A549 (cell line): ENCODE measurements around the gene PHOX2A. TPM values are rescaled to one million over a fixed set of nuclear protein-coding genes. Genes with fewer than 3 reads are reported as not detected.

Experiments used
- ATAC-seq, 2 experiments: fragments of 200-7000 bp in 1 of 2; fragments of >200 bp in 1 of 2; cut with Nextera tagmentation in 1 of 2; cut with Tn5 transposase in 1 of 2; 3 replicates each; pipeline versions ENCODE4 v1.8.0 to v1.9.1; 2018 to 2020; ENCODE audit warnings: mild to moderate bottlenecking in 1 of 2, moderate library complexity in 1 of 2
- CTCF ChIA-PET: fragments of 300-600 bp; sonication (Branson Sonifier 250); formaldehyde crosslinking; extraction: SDS; loops from one replicate; lab custom pipeline; 2021; ENCODE audit warnings: antibody characterized with exemption, inconsistent platforms; lab: Yijun Ruan, JAX
- POLR2A ChIA-PET: fragments of 350-600 bp; formaldehyde crosslinking; extraction: SDS; loops from one replicate; lab custom pipeline; 2021; ENCODE audit warnings: antibody characterized with exemption, inconsistent platforms; lab: Yijun Ruan, JAX
- DNase-seq, 2 experiments: peaks; one replicate each; pipeline versions ENCODE4 v3.0.0 to v3.0.0-alpha.2; 2011 to 2016; ENCODE audit warnings: low read depth in 1 of 2, low spot score in 1 of 2
- FAIRE-seq: peaks from 2 replicates; lab custom pipeline; 2011; peaks lifted over from hg19 to GRCh38; lab: Jason Lieb, UNC
- H3K27ac ChIP-seq, 2 experiments: fragments of >200 bp; sonication (Bioruptor Twin); formaldehyde crosslinking; 3 replicates each; pipeline ENCODE4 v1.5.1; 2016 to 2017
- H3K4me1 ChIP-seq: fragments of >200 bp; sonication (Bioruptor Twin); formaldehyde crosslinking; 3 replicates; pipeline ENCODE4 v1.6.1; 2016
- H3K4me2 ChIP-seq: fragments of >200 bp; sonication (Bioruptor Twin); formaldehyde crosslinking; 3 replicates; pipeline ENCODE4 v1.6.1; 2016
- H3K4me3 ChIP-seq: fragments of >200 bp; sonication (Bioruptor Twin); formaldehyde crosslinking; 3 replicates; pipeline ENCODE4 v1.5.1; 2016
- H3K9me3 ChIP-seq: fragments of >200 bp; sonication (Bioruptor Twin); formaldehyde crosslinking; 3 replicates; pipeline ENCODE4 v1.6.1; 2016
- BHLHE40 ChIP-seq: IDR thresholded peaks from 2 replicates; pipeline ENCODE4 v1.6.1; 2012; ENCODE audit warnings: low read depth, low read length, inconsistent platforms
- CBX8 ChIP-seq: fragments of 200-600 bp; sonication (generic); IDR thresholded peaks from 2 replicates; pipeline ENCODE4 v1.6.1; 2016
- CHD2 ChIP-seq: fragments of 150-350 bp; IDR thresholded peaks from 2 replicates; pipeline ENCODE4 v1.6.1; 2014; ENCODE audit warnings: low read length; ENCODE audit not compliant: partially characterized antibody
- EHMT2 ChIP-seq: fragments of 200-600 bp; sonication (generic); IDR thresholded peaks from 2 replicates; pipeline ENCODE4 v1.6.1; 2016; ENCODE audit warnings: antibody characterized with exemption, low read depth, mild to moderate bottlenecking, moderate library complexity
- EP300 ChIP-seq, 2 experiments: fragments of >200 bp; sonication (Bioruptor Twin); formaldehyde crosslinking; IDR thresholded peaks; 2 replicates in 1 of 2; 3 replicates in 1 of 2; pipeline ENCODE4 v1.6.1; 2016 to 2017
- FOSB ChIP-seq: fragments of 250-450 bp; sonication (Bioruptor Pico); IDR thresholded peaks from 2 replicates; pipeline ENCODE4 v1.5.0; 2020; ENCODE audit warnings: mild to moderate bottlenecking, moderate library complexity
- FOXS1 ChIP-seq: fragments of 250-450 bp; sonication (Bioruptor Pico); IDR thresholded peaks from 2 replicates; pipeline ENCODE4 v1.5.0; 2020; ENCODE audit warnings: mild to moderate bottlenecking, moderate library complexity
- GATA3 ChIP-seq: IDR thresholded peaks from 2 replicates; pipeline ENCODE4 v1.6.1; 2012; ENCODE audit warnings: borderline replicate concordance
- HDAC2 ChIP-seq: fragments of 200-600 bp; sonication (generic); IDR thresholded peaks from 2 replicates; pipeline ENCODE4 v1.6.1; 2016
- HMGXB4 ChIP-seq: fragments of 250-450 bp; sonication (Bioruptor Pico); IDR thresholded peaks from 2 replicates; pipeline ENCODE4 v1.5.0; 2021; ENCODE audit warnings: mild to moderate bottlenecking, moderate library complexity, borderline replicate concordance
- HOXA7 ChIP-seq: fragments of 250-450 bp; sonication (Bioruptor Pico); IDR thresholded peaks from 2 replicates; pipeline ENCODE4 v1.5.0; 2020; ENCODE audit warnings: mild to moderate bottlenecking, moderate library complexity
- JUN ChIP-seq, 2 experiments: fragments of >200 bp; sonication (Bioruptor Twin); formaldehyde crosslinking; IDR thresholded peaks; 2 replicates in 1 of 2; 3 replicates in 1 of 2; pipeline ENCODE4 v1.6.1; 2016 to 2017
- JUNB ChIP-seq: fragments of >200 bp; sonication (Bioruptor Twin); formaldehyde crosslinking; IDR thresholded peaks from 2 replicates; pipeline ENCODE4 v1.6.1; 2016
- KDM1A ChIP-seq: fragments of 200-600 bp; sonication (generic); IDR thresholded peaks from 2 replicates; pipeline ENCODE4 v1.6.1; 2016; ENCODE audit warnings: low read depth, mild to moderate bottlenecking
- MAZ ChIP-seq: fragments of 150-350 bp; IDR thresholded peaks from 2 replicates; pipeline ENCODE4 v1.6.1; 2014; ENCODE audit warnings: antibody characterized with exemption, low read depth, low read length, borderline replicate concordance
- PBX3 ChIP-seq: IDR thresholded peaks from 2 replicates; pipeline ENCODE4 v1.6.1; 2012
- TP53 ChIP-seq: fragments of 250-450 bp; sonication (Bioruptor Pico); IDR thresholded peaks from 2 replicates; pipeline ENCODE4 v1.5.0; 2021; ENCODE audit warnings: mild to moderate bottlenecking, moderate library complexity
- USF2 ChIP-seq: fragments of 450-650 bp; IDR thresholded peaks from 2 replicates; pipeline ENCODE4 v1.6.1; 2014; ENCODE audit warnings: antibody characterized with exemption
- WGBS: methylation state at CpG from one replicate; pipeline ENCODE4 v1.1.6; 2017; ENCODE audit errors: missing lambda C conversion rate; 5-methylcytosine and 5-hydroxymethylcytosine counted together
- polyA plus RNA-seq, 4 experiments: library from polyadenylated mRNA; depleted of rRNA in 3 of 4; stranded (reverse); fragments of >200 nt; fragmentation: RNase III in 1 of 4; extraction: RNeasy Plus Mini Kit Qiagen cat#74134 plus additional on column Dnase treatment in 1 of 4; gene quantifications; 2 replicates in 3 of 4; 3 replicates in 1 of 4; pipeline ENCODE4 v1.2.3, GENCODE V29; 2011 to 2017

The PHOX2A gene
- polyA plus RNA-seq, 2 of the 4 experiments (the other 2 are of a cell fraction), result not detected

- H3K4me1 ChIP-seq, result no peaks in the 10 kb centered on the region
- no peak overlapping the region for H3K4me3 ChIP-seq
- DNase-seq (no peak), FAIRE-seq (no peak), ATAC-seq (peak; percentile 51 to 59; a peak in 4 of 6 replicates)
- CTCF ChIA-PET, result no interaction called here
- no peak overlapping the region for H3K27ac ChIP-seq
- 2% methylated on average over 2 of the region's 2 CpGs for WGBS
- POLR2A ChIA-PET, result no interaction called here
- H3K9me3 ChIP-seq, result no peaks in the 10 kb centered on the region
- no peak overlapping the region for H3K4me2 ChIP-seq
- no peak for TF ChIP-seq HMGXB4 (CRISPR knock-in tag)
Measured at GRCh38 chr11:72283947-72284346, 40.0 kb upstream of the PHOX2A start.

GRCh38 chr11:72280726-72281315, 36.8 kb upstream of the PHOX2A start:
- POLR2A ChIA-PET, result no interaction called here
- no peak overlapping the region for H3K27ac ChIP-seq
- WGBS, result 86% methylated on average over 24 of the region's 24 CpGs
- no peaks in the 10 kb centered on the region for H3K4me1 ChIP-seq
- CTCF ChIA-PET, result interaction anchor here (1.3 kb wide), 1 partner anchor 12 kb away, joined by 4 read pairs; no protein-coding TSS in a partner anchor
- FAIRE-seq, result no peak
- DNase-seq, result no peak
- TF ChIP-seq FOXS1, result no peak
- TF ChIP-seq MAZ, result no peak
- no peak for TF ChIP-seq HDAC2
- no peak for TF ChIP-seq USF2
- TF ChIP-seq JUN (IDR thresholded peaks at IDR 0.05), result no peak
- TF ChIP-seq EP300 (IDR thresholded peaks at IDR 0.05), result no peak
- no peak for TF ChIP-seq TP53 (CRISPR knock-in tag)
- TF ChIP-seq EHMT2, result no peak
- TF ChIP-seq GATA3, result no peak
- no peak for TF ChIP-seq PBX3
- no peak for TF ChIP-seq CBX8
- no peak overlapping the region for H3K4me2 ChIP-seq
- ATAC-seq, result no peak
- no peak overlapping the region for H3K4me3 ChIP-seq
- H3K9me3 ChIP-seq, result no peaks in the 10 kb centered on the region

- FAIRE-seq (no peak), DNase-seq (no peak), ATAC-seq (no peak)
- CTCF ChIA-PET, result interaction anchor here (1.3 kb wide), 1 partner anchor 13 kb away, joined by 4 read pairs; no protein-coding TSS in a partner anchor
- no peak for TF ChIP-seq FOSB (CRISPR knock-in tag)
- TF ChIP-seq EP300 (IDR thresholded peaks at IDR 0.05), result no peak
- TF ChIP-seq BHLHE40, result no peak
- TF ChIP-seq JUNB, result no peak
- no peak for TF ChIP-seq KDM1A
- TF ChIP-seq HDAC2, result no peak
- no peak for TF ChIP-seq CHD2
- TF ChIP-seq EHMT2, result no peak
- no peak for TF ChIP-seq MAZ
- no peak for TF ChIP-seq HOXA7 (CRISPR knock-in tag)
- no peak overlapping the region for H3K4me3 ChIP-seq
- POLR2A ChIA-PET, result no interaction called here
- no peak overlapping the region for H3K27ac ChIP-seq
- no peaks in the 10 kb centered on the region for H3K4me1 ChIP-seq
- H3K9me3 ChIP-seq, result no peaks in the 10 kb centered on the region
- 87% methylated on average over 12 of the region's 12 CpGs for WGBS
- no peak overlapping the region for H3K4me2 ChIP-seq
Measured at GRCh38 chr11:72280037-72280436, 36.1 kb upstream of the PHOX2A start.
